ENCODE results near the gene ZMPSTE24. TPM values are rescaled to one million over a fixed set of nuclear protein-coding genes. Genes with fewer than 3 reads are reported as not detected.

Gene ZMPSTE24
- total RNA-seq, 1 experiment from 2014 or later = 31.3 TPM

GRCh38 chr1:40316595-40317393 lies 58.8 kb downstream of the ZMPSTE24 start, which contains the start of gene COL9A2:
TSS of gene COL9A2 (minus strand) at chr1:40317286. CDS start at chr1:40317197, 89 bp downstream.
- peak; percentile 9 for DNase-seq (ENCODE audit: unreplicated experiment)
- Mint-ChIP-seq H3K27me3 (ENCODE audit: insufficient read depth, unreplicated experiment) (peaks cover 34% of the 10 kb centered on the region), H3K4me1 (ENCODE audit: insufficient read depth, unreplicated experiment) (peaks cover 7% of the 10 kb centered on the region), H3K9me3 (ENCODE audit: unreplicated experiment) (no peaks in the 10 kb centered on the region), H3K27ac (ENCODE audit: low read depth, unreplicated experiment) (no peak within 1 kb of the TSS), H3K4me3 (ENCODE audit: unreplicated experiment) (no peak within 1 kb of the TSS), H3K36me3 (ENCODE audit: insufficient read depth, unreplicated experiment) (no peaks in the 10 kb centered on the region)
- BruUV-seq (replicated peaks) = no TSS peak
- intact Hi-C loops (cut with micrococcal nuclease) = loop anchor here (5.0 kb wide), 1 partner anchor 164 kb away; no protein-coding TSS in a partner anchor
- ChIA-PET CTCF (interaction anchor here (0.6 to 3.4 kb wide), 3 partner anchors 25 to 173 kb away, joined by 3 to 10 read pairs (median 4); no protein-coding TSS in a partner anchor), POLR2A (no interaction called here)
- TF ChIP-seq, protein P1, sequence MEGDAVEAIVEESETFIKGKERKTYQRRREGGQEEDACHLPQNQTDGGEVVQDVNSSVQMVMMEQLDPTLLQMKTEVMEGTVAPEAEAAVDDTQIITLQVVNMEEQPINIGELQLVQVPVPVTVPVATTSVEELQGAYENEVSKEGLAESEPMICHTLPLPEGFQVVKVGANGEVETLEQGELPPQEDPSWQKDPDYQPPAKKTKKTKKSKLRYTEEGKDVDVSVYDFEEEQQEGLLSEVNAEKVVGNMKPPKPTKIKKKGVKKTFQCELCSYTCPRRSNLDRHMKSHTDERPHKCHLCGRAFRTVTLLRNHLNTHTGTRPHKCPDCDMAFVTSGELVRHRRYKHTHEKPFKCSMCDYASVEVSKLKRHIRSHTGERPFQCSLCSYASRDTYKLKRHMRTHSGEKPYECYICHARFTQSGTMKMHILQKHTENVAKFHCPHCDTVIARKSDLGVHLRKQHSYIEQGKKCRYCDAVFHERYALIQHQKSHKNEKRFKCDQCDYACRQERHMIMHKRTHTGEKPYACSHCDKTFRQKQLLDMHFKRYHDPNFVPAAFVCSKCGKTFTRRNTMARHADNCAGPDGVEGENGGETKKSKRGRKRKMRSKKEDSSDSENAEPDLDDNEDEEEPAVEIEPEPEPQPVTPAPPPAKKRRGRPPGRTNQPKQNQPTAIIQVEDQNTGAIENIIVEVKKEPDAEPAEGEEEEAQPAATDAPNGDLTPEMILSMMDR (IDR thresholded peaks at IDR 0.05; ENCODE audit: unreplicated experiment) = no peak

DNA sequence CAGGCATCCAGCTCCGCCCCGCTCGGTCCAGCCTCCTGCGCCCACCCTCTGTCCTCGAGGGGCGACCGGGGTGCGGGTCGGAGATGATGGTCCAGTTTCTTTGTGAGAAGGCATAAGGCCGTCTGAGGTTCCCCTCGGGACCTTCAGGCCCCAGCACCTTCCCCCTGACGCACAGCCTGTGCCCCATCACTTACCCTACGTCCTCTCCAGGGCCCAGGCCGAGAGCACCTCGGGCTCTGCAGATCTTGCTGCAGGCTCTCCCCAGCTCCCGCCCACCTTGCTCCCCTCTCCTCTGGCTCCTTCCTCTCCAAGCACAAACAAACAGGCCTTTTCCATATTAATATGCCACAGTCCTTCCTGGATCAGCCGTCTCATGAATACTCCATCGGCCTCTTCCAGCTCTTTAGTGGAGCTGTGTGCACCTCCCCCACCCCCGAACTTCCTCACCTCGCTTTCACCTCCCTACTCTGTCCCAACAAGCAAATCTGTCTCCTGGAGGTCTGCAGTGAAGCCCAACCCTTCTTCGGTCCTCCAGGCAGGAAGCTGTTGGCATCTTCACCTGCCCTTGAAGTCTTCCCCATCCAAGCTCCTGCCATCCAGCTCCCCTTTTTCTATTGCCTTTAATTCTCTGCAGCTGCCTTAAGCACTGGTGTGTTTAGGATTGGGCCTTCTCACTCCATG lies 59.5 kb downstream of the ZMPSTE24 start:
- ChIA-PET CTCF (interaction anchor here (0.8 to 3.4 kb wide), 5 partner anchors 12 to 174 kb away, joined by 3 to 10 read pairs (median 4); no protein-coding TSS in a partner anchor), POLR2A (interaction anchor here (0.7 to 0.8 kb wide), 2 partner anchors 55 to 257 kb away, joined by 3 to 4 read pairs; no protein-coding TSS in a partner anchor)
- Mint-ChIP-seq H3K27ac (ENCODE audit: low read depth, unreplicated experiment) (no peak overlapping the region), H3K4me3 (ENCODE audit: unreplicated experiment) (no peak overlapping the region), H3K27me3 (ENCODE audit: insufficient read depth, unreplicated experiment) (peaks cover 34% of the 10 kb centered on the region), H3K4me1 (ENCODE audit: insufficient read depth, unreplicated experiment) (peaks cover 7% of the 10 kb centered on the region), H3K9me3 (ENCODE audit: unreplicated experiment) (no peaks in the 10 kb centered on the region), H3K36me3 (ENCODE audit: insufficient read depth, unreplicated experiment) (no peaks in the 10 kb centered on the region)
- TF ChIP-seq, protein P1 (IDR thresholded peaks at IDR 0.05; ENCODE audit: unreplicated experiment) = no peak
- BruUV-seq (replicated peaks) = no TSS peak
- DNase-seq (ENCODE audit: unreplicated experiment) = no peak
- intact Hi-C loops (cut with micrococcal nuclease) = loop anchor here (5.0 kb wide), 1 partner anchor 165 kb away; no protein-coding TSS in a partner anchor

- ChIA-PET POLR2A (interaction anchor here (0.6 to 0.8 kb wide), 3 partner anchors 19 to 258 kb away, joined by 3 read pairs; no protein-coding TSS in a partner anchor), CTCF (interaction anchor here (1.0 to 3.4 kb wide), 4 partner anchors 20 to 175 kb away, joined by 3 to 10 read pairs (median 4); no protein-coding TSS in a partner anchor)
- H3K4me1 Mint-ChIP-seq (ENCODE audit: insufficient read depth, unreplicated experiment) = peaks cover 7% of the 10 kb centered on the region
- no TSS peak for BruUV-seq (replicated peaks)
- TF ChIP-seq, protein P1 (IDR thresholded peaks at IDR 0.05; ENCODE audit: unreplicated experiment) = no peak
- no peaks in the 10 kb centered on the region for H3K9me3 Mint-ChIP-seq (ENCODE audit: unreplicated experiment)
- no peak overlapping the region for H3K4me3 Mint-ChIP-seq (ENCODE audit: unreplicated experiment)
- intact Hi-C loops (cut with micrococcal nuclease) = loop anchor here (5.0 kb wide), 1 partner anchor 166 kb away; no protein-coding TSS in a partner anchor
- peaks cover 34% of the 10 kb centered on the region for H3K27me3 Mint-ChIP-seq (ENCODE audit: insufficient read depth, unreplicated experiment)
- no peaks in the 10 kb centered on the region for H3K36me3 Mint-ChIP-seq (ENCODE audit: insufficient read depth, unreplicated experiment)
- no peak for DNase-seq (ENCODE audit: unreplicated experiment)
- no peak overlapping the region for H3K27ac Mint-ChIP-seq (ENCODE audit: low read depth, unreplicated experiment)
Measured at GRCh38 chr1:40318476-40318875, 60.4 kb downstream of the ZMPSTE24 start.
